ENCODE data around the gene RPA4.
"Not testable (repeated sequence)": the region's sequence is repeated elsewhere in the genome, so short reads cannot be mapped to it uniquely, and the experiment has no call there.

The RPA4 gene

DNA sequence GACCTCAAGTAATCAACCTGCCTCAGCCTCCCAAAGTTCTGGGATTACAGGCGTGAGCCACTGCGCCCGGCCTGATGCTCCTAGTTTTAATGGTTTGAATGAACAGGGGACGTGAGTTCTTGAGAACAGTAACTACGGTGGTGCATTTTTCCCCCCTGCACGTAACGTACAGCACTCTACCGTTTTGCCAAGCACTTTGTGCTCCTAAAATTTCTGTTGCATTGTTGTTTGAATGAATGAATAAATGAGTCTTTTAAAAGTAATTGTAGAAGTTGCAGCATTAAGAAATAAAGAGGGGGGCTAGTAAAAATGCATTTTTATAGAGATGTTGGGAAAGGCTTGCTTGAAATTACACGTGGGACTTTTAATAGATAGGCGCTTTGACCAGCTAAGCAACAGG, at the start of gene RPA4:
Gene RPA4 (plus strand): TSS at position 301 of the 400 bp plus-strand sequence. CDS start 403 bp downstream, outside the sequence.
- DNase-seq (ENCODE audit: low read depth in 2 of 2) = no peak

DNA sequence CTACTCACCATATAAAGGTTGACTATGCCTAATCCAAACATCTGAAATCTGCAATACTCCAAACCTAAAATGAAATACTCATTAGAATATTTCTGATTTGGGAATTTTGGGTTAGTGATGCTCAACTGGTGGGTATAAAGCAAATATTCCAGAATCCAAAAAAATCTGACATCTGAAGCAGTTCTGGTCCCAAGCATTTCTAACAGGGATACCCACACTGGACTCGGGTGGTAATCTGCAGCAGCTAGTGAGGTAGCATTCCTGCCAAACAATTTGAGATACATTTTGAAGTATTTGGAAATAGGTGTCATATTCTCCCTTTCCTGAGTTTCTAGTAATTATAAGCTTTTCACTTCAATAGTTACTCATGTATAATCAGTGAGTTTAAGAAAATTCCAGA, 49.6 kb upstream of the RPA4 start:
- DNase-seq (ENCODE audit: low read depth in 2 of 2) = no peak

GRCh38 chrX:96835660-96836289, 47.9 kb upstream of the RPA4 start:
- DNase-seq (ENCODE audit: low read depth in 2 of 2) = no peak

- DNase-seq (ENCODE audit: low read depth in 2 of 2) = no peak
These were observed 45.9 kb upstream of the RPA4 start for GRCh38 chrX:96837808-96838207.

DNA sequence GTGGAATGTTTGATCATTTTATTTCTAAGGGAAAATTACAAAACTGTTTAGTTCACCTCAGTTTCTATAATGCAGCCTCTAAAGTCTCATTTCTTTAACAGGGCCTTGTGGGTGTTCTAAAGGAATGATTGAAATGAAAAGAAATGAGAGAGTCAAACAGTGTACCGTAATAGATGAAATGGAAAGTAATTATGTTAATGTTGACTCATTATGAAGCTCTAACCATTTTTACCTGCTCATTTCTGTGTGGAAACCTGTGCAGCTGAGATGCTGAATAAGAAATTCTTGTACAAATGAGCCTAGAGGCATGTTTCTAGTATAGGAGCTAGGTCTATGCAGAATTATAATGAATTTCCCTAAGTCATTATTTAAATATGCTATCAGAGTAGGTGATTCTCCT, 45.2 kb upstream of the RPA4 start:
- DNase-seq (ENCODE audit: low read depth in 2 of 2) = no peak

- DNase-seq (ENCODE audit: low read depth in 2 of 2) = no peak
These were observed 42.4 kb upstream of the RPA4 start for GRCh38 chrX:96841325-96841724.

DNA sequence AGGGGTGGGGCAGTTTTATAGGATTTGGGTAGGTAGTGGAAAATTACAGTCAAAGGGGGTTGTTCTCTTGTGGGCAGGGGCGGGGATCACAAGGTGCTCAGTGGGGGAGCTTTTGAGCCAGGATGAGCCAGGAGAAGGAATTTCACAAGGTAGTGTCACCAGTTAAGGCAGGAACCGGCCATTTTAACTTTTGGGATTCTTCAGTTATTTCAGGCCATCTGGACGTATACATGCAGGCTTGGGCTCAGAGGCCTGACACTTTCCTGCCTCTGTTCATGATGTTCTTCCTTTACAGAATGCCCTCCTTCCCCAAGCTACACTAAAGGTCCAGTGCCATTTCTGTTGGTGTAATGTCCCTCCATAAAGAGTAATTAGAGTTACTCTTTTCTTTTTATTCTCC, 41.8 kb upstream of the RPA4 start:
- not testable (repeated sequence) for DNase-seq (ENCODE audit: low read depth in 2 of 2)

DNA sequence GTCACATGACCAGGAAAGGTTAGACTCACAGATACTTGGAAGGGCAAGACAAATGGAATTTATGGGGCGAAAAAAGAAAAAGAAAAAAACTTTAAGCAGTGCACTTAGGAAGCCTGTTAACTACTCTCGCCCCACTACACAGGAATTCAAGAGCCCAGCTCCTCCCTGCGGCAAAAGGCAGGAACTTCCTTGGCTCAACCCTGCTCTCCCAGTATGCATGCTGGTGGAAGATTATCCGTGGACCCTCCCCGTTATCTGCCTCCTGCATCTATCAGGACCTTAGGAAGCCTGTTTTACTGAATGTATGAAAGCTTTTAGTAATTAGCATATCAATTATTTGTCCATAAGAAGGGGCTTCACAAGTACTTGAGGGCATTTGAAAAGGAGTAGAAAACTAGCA, 40.1 kb upstream of the RPA4 start:
- DNase-seq (ENCODE audit: low read depth in 2 of 2) = no peak

DNA sequence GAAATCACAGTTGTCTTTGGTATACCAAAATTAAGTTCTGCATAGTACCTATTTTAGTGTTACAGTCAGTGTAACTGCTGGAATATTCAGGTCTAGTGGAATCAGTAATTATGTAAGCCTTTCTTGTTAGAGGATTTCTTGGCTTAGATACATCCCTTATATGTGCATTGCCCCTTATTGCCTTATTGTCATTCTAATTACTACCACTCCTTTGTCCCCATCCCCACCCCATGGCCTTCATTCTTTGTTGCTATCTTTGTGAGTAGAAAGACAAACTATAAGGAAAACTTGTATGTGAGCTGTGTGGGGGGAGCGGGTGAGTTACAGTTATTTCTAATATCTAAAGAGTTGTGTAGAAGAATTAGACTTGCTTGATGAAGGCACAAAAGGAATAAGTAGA, 36.9 kb upstream of the RPA4 start:
- no peak for DNase-seq (ENCODE audit: low read depth in 2 of 2)

DNA sequence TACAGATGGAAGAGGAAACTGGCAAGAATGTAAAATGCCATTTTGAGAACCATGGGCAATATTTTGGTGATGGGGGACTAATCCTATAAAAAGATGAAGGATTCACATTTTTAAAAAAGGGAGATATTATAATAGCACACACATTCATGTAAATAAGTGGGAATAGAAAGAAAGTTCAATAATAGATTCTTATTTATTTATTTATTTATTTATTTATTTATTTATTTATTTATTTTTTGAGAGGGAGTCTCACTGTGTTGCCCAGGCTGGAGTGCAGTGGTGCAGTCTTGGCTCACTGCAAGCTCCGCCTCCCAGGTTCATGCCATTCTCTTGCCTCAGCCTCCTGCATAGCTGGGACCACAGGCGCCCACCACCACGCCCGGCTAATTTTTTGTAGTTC, 24.3 kb upstream of the RPA4 start:
- not testable (repeated sequence) for DNase-seq (ENCODE audit: low read depth in 2 of 2)

GRCh38 chrX:96861218-96861617, 22.5 kb upstream of the RPA4 start:
- no peak for DNase-seq (ENCODE audit: low read depth in 2 of 2)

DNA sequence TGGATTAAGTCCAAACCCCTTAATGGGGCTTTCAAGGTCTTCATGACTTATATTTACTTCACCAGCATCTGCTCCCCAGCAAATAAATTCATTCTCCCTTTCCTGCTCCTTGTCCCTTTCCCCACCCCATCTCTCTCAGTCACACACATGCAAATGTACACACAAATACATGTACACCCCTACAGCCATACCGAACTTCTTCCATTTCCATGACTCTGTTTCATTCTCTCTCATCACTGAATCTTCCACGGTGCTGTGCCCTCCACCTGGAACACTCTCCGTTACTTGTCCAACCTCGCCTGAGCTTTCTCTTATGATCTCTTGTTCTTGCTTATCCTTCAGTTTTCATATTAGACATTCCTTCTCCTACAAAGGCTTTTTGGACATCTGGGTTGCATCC, 22.0 kb upstream of the RPA4 start:
- no peak for DNase-seq (ENCODE audit: low read depth in 2 of 2)

DNA sequence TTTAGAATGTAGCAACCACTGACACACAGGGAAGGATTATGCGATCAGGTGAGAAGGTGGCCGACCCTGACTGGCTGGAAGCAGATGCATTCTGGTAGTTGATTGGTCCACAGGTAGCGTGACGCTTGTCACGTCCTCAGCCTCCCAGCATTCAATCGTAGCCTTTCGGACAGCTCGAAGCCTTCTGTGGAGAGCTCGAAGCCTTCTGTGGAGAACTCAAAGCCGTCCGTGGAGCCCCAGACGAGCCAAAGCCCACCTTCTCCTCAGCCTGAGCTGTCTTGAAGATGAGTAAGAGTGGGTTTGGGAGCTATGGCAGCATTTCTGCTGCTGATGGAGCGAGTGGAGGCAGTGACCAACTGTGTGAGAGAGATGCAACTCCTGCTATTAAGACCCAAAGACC, 319 bp downstream of the RPA4 start:
- DNase-seq (ENCODE audit: low read depth in 2 of 2) = no peak

DNA sequence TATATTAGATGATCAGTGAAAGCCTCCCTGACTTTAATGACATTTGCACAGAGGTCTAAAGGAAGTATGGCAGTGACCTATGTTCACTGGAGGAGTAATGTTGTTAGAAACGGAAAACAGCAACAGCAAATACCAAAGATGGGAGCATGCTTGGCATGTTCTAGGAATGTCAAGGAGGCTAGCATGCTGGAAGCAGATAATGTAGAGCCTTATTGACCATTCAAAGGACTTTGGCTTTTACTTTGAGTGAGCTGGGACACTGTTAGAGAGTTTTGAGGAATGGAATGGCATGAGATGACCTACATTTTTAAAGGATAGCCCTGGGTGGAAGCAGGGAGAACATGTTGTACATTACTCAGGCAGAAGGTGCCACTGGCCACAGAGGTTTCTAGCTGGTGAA, 6.0 kb downstream of the RPA4 start:
- DNase-seq (ENCODE audit: low read depth in 2 of 2) = no peak

DNA sequence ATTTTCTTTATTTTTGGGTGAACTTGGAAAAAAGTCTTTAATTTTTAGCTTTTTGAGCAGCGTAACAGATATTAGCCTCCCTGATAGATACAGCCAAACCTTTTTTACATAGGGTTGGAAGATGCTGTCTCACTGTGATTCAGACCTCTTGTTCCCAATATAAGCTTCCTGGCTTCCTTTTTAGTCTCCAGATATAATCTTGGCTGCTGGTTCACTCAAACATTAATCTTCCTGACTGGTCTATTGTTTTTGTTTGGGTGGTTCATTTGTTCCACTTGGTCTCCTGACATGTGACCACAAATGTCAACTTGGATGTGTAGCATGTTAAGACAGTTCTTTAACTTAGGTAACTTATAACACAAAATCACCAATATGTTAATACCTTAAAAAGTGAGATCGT, 23.0 kb downstream of the RPA4 start:
- no peak for DNase-seq (ENCODE audit: low read depth in 2 of 2)

DNA sequence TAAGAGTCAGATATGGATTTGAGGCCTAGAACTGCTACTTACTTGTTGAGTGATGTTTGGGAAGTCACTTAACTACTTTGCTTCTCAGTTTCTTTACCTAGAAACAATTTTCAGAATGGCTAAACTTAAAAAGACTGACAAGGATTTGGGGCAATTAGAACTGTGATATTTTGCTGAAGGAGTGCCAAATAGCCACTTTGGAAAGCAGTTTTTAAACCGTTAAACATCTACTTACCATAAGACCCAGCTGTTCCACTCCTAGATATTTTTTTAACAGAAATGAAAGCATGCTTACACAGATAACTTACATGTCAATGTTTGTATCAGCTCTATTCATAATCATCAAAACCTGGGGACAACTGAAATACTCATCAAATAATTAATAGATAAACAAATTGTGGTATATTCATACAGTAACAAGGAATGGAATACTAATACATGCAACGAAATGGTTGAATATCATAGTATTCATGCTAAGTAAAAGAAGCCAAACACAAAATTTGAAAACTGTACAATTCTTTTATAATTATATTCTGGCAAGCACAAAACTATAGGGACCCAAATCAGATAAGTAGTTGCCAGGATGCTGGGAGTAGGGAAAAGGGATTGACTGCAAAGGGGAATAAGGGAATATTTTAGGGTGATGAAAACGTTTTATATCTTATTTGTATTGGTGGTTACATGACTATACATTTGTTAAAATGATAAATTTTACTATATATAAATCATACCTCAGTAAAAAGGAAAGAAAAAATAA, 24.0 kb downstream of the RPA4 start:
- no peak for DNase-seq (ENCODE audit: low read depth in 2 of 2)

DNA sequence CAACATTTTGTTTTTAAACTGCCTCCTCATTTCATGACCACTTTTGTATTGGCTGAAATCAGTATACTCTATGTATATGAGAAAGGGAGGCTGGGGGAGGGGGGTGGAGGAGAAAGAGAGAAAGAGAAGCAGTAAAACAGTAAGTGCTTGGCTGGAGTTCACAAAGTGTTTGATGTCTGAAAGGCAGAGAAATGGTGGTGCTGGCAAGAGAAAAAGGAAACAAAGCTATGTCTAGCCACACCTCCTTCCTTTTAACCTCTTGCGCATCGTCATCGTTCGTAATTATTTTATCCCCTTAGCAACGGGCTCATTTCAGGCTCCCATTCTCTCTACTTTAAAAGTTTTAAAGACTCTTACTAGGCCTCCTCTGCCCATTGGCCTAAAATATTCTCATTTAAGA, 25.6 kb downstream of the RPA4 start:
- DNase-seq (ENCODE audit: low read depth in 2 of 2) = no peak

- DNase-seq (ENCODE audit: low read depth in 2 of 2) = no peak
These were observed 35.2 kb downstream of the RPA4 start for GRCh38 chrX:96918864-96919263.

DNA sequence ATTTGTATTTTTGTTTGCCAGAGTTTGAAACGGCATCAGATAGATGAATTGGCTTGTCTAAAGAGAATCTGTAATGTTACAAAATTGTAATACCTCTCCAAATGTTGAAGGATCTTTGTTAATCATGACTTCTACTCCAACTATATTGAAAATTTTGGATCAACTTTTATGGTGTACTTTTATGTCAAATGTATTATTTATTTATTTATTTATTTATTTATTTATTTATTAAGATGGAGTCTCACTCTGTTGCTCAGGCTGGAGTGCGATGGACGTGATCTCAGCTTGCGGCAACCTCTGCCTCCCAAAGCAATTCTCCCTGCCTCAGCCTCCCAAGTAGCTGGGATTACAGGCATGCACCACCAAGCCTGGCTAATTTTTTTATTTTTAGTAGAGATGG, 36.0 kb downstream of the RPA4 start:
- DNase-seq (ENCODE audit: low read depth in 2 of 2) = no peak

GRCh38 chrX:96924581-96924980, 40.9 kb downstream of the RPA4 start:
- DNase-seq (ENCODE audit: low read depth in 2 of 2) = no peak

DNA sequence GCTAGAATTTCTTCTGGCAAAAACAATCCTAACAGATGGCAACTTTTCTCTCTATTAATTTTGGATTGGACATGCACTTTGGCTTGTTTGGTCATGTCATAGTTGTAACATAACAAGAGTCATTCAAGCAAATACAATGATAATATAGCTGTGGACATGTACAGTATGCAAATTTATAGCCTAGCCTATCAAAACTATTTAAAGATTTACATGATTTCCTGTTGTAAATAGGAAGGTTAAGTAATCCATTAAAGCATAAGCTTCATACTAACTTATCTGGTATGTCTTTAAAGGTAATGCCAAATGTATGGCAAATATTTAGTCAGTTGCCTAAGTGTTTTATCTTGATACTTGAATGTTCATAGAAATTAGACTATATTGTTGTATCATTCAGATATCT, 45.3 kb downstream of the RPA4 start:
- no peak for DNase-seq (ENCODE audit: low read depth in 2 of 2)
